GM10266 (cell line): ENCODE results near the gene CLECL1.

ENCODE experiments used
- DNase-seq: peaks from one replicate; pipeline ENCODE4 v3.0.0; 2012; ENCODE audit errors: extremely low spot score
- CTCF ChIP-seq: IDR thresholded peaks from 2 replicates; pipeline ENCODE4 v1.5.1; 2012; ENCODE audit warnings: mild to moderate bottlenecking, low read depth; ENCODE audit not compliant: control insufficient read depth, insufficient read depth; ENCODE audit errors: missing control alignments

CLECL1 gene

GRCh38 chr12:9730011-9730410 is 2.9 kb downstream of the CLECL1 start:
- DNase-seq = no peak
- no peak for TF ChIP-seq CTCF

- no peak for DNase-seq
- TF ChIP-seq CTCF = no peak
Observed at GRCh38 chr12:9729082-9729481, 3.8 kb downstream of the CLECL1 start.

- no peak for DNase-seq
- TF ChIP-seq CTCF = no peak
Observed at GRCh38 chr12:9727813-9728212, 5.1 kb downstream of the CLECL1 start.

GRCh38 chr12:9725213-9725870 is 7.6 kb downstream of the CLECL1 start:
- TF ChIP-seq CTCF = no peak

GRCh38 chr12:9724023-9724422 is 8.9 kb downstream of the CLECL1 start:
- TF ChIP-seq CTCF = no peak

More at GRCh38 chr12:9725213-9725870, 7.6 kb downstream of the CLECL1 start:
- DNase-seq = no peak

GRCh38 chr12:9721394-9722092 is 11.4 kb downstream of the CLECL1 start:
- no peak for TF ChIP-seq CTCF
- no peak for DNase-seq

More at GRCh38 chr12:9724023-9724422, 8.9 kb downstream of the CLECL1 start:
- no peak for DNase-seq

- TF ChIP-seq CTCF = no peak
- DNase-seq = no peak
Observed at GRCh38 chr12:9719790-9720189, 13.1 kb downstream of the CLECL1 start.
